Ovary (tissue), 3 donors: ENCODE results near the gene ABHD15.

Source experiments
- EP300 ChIP-seq: sonication (generic); formaldehyde crosslinking; IDR thresholded peaks from one replicate; pipeline ENCODE4 v1.6.1; 2017; ENCODE audit warnings: antibody characterized with exemption
- POLR2A ChIP-seq: fragments of 450-650 bp; IDR thresholded peaks from one replicate; pipeline ENCODE4 v1.6.1; 2017; ENCODE audit warnings: antibody characterized with exemption, mild to moderate bottlenecking, moderate library complexity
- TF ChIP-seq, protein P1 (sequence below), 3 donors: fragments of 450-650 bp in 2 of 3; fragments of 200-600 bp in 1 of 3; IDR thresholded peaks; one replicate each; pipeline versions ENCODE4 v1.5.1 to v1.8.0; 2016 to 2022; ENCODE audit warnings: antibody characterized with exemption in 3 of 3, mild to moderate bottlenecking in 1 of 3
- donor health status: DM: no; HTN: no; CAD: no.

DNA sequence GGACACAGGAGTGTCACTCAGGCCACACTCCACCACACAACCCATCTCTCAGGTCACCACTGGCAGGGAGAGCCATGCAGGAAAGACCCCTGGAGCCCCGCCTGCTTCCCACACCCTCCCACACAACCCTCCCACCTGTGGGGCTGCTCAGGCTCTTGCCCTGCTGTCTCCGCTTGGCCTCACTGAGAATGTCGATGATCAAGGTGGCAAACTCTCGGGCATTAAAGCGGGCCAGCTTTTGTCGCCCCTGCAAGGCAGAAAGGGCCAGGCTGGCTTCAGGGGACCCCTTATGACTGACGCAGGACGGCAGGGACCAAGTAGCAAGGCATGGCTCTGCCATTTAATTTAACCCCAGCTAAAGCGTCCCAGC lies 10.1 kb upstream of the ABHD15 start:
- no peak for TF ChIP-seq POLR2A
- TF ChIP-seq, protein P1, sequence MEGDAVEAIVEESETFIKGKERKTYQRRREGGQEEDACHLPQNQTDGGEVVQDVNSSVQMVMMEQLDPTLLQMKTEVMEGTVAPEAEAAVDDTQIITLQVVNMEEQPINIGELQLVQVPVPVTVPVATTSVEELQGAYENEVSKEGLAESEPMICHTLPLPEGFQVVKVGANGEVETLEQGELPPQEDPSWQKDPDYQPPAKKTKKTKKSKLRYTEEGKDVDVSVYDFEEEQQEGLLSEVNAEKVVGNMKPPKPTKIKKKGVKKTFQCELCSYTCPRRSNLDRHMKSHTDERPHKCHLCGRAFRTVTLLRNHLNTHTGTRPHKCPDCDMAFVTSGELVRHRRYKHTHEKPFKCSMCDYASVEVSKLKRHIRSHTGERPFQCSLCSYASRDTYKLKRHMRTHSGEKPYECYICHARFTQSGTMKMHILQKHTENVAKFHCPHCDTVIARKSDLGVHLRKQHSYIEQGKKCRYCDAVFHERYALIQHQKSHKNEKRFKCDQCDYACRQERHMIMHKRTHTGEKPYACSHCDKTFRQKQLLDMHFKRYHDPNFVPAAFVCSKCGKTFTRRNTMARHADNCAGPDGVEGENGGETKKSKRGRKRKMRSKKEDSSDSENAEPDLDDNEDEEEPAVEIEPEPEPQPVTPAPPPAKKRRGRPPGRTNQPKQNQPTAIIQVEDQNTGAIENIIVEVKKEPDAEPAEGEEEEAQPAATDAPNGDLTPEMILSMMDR (IDR thresholded peaks at IDR 0.05) = no peak
- no peak for TF ChIP-seq EP300
